SU-DHL-6 (cell line): ENCODE results near the gene DNAJC18.

ENCODE experiments used
- H2AFZ ChIP-seq: fragments of 200-600 bp; sonication (generic); 2 replicates; pipeline ENCODE4 v1.6.1; 2014; ENCODE audit warnings: low read depth, mild to moderate bottlenecking, moderate library complexity, mixed read lengths, antibody characterized with exemption, low read length; ENCODE audit not compliant: severe bottlenecking
- H3F3A ChIP-seq: fragments of 200-600 bp; shearing (Covaris generic); 2 replicates; pipeline ENCODE4 v1.6.0; 2016; ENCODE audit warnings: antibody characterized with exemption, mild to moderate bottlenecking; ENCODE audit not compliant: insufficient read depth
- H3K27ac ChIP-seq: fragments of 200-600 bp; sonication (generic); 2 replicates; pipeline ENCODE4 v1.5.1; 2016; ENCODE audit warnings: low read depth, mild to moderate bottlenecking, low read length, moderate library complexity, mixed read lengths
- H3K27me3 ChIP-seq: fragments of 200-600 bp; sonication (generic), shearing (Covaris generic); 2 replicates; pipeline ENCODE4 v1.6.0; 2014; ENCODE audit warnings: mild to moderate bottlenecking, low read length
- H3K36me3 ChIP-seq: fragments of 200-600 bp; sonication (generic); 2 replicates; pipeline ENCODE4 v1.6.1; 2014; ENCODE audit warnings: mild to moderate bottlenecking, low read length, mixed read lengths
- H3K4me2 ChIP-seq: fragments of 300-600, 200-600 bp; shearing (Covaris generic), sonication (generic); 2 replicates; pipeline ENCODE4 v1.6.0; 2014; ENCODE audit warnings: low read length, low read depth, mild to moderate bottlenecking; ENCODE audit not compliant: poor library complexity, severe bottlenecking
- H3K4me3 ChIP-seq: fragments of 200-600 bp; sonication (generic); 2 replicates; pipeline ENCODE4 v1.5.1; 2014; ENCODE audit warnings: antibody characterized with exemption, low read length, mild to moderate bottlenecking, mixed read lengths; ENCODE audit not compliant: insufficient read depth, poor library complexity, severe bottlenecking
- H3K79me2 ChIP-seq: fragments of 200-600 bp; sonication (generic); 2 replicates; pipeline ENCODE4 v1.6.1; 2014; ENCODE audit warnings: mild to moderate bottlenecking, low read length, moderate library complexity; ENCODE audit not compliant: insufficient read depth
- H3K9ac ChIP-seq: fragments of 200-600 bp; sonication (generic); 2 replicates; pipeline ENCODE4 v1.7.0; 2014; ENCODE audit warnings: mild to moderate bottlenecking, low read length
- H3K9me2 ChIP-seq: fragments of 200-600 bp; sonication (generic); replicated peaks from 2 replicates; pipeline ENCODE4 v1.6.1; 2014; ENCODE audit warnings: low read length; ENCODE audit not compliant: insufficient read depth
- H3K9me3 ChIP-seq: fragments of 200-600 bp; sonication (generic); 2 replicates; pipeline ENCODE4 v1.6.1; 2014; ENCODE audit warnings: low read length, mixed read lengths; ENCODE audit not compliant: insufficient read depth
- H4K20me1 ChIP-seq: fragments of 200-600 bp; sonication (generic); 2 replicates; pipeline ENCODE4 v1.6.1; 2014; ENCODE audit warnings: low read depth, mild to moderate bottlenecking, antibody characterized with exemption, low read length, moderate library complexity, mixed read lengths
- CTCF ChIP-seq: fragments of 200-600 bp; sonication (generic); IDR thresholded peaks from one replicate; pipeline ENCODE4 v1.5.1; 2017; ENCODE audit warnings: antibody characterized with exemption, mild to moderate bottlenecking, low read length, moderate library complexity; ENCODE audit not compliant: insufficient read depth, poor library complexity, severe bottlenecking
- EZH2phosphoT487 ChIP-seq: fragments of 200-600 bp; sonication (generic), shearing (Covaris generic); conservative IDR thresholded peaks from 2 replicates; pipeline ENCODE4 v1.6.1; 2018; ENCODE audit warnings: mild to moderate bottlenecking, antibody characterized with exemption, low read length, moderate library complexity, mixed read lengths

DNAJC18 gene

GRCh38 chr5:139417214-139417613 is 22.1 kb downstream of the DNAJC18 start:
- Histone ChIP-seq H3K79me2 (no peaks in the 10 kb centered on the region), H3K4me3 (no peak overlapping the region), H3K4me2 (no peak overlapping the region), H4K20me1 (no peaks in the 10 kb centered on the region), H3F3A (no peaks in the 10 kb centered on the region), H3K27me3 (no peaks in the 10 kb centered on the region), H3K27ac (no peak overlapping the region), H3K9ac (no peak overlapping the region), H3K9me3 (no peaks in the 10 kb centered on the region), H3K9me2 (no peaks in the 10 kb centered on the region), H2AFZ (no peak overlapping the region), H3K36me3 (no peaks in the 10 kb centered on the region)
- TF ChIP-seq EZH2phosphoT487 (no peak), CTCF (no peak)

GRCh38 chr5:139416651-139417050 is 22.7 kb downstream of the DNAJC18 start:
- Histone ChIP-seq H3K4me3 (no peak overlapping the region), H3K27me3 (no peaks in the 10 kb centered on the region), H3K9ac (no peak overlapping the region), H3K9me2 (no peaks in the 10 kb centered on the region), H3K9me3 (no peaks in the 10 kb centered on the region), H3K27ac (no peak overlapping the region), H3K4me2 (no peak overlapping the region), H2AFZ (no peak overlapping the region), H4K20me1 (no peaks in the 10 kb centered on the region), H3F3A (no peaks in the 10 kb centered on the region), H3K36me3 (no peaks in the 10 kb centered on the region), H3K79me2 (no peaks in the 10 kb centered on the region)
- no peak for TF ChIP-seq CTCF

- Histone ChIP-seq H3K9me3 (no peaks in the 10 kb centered on the region), H3K4me3 (no peak overlapping the region), H3F3A (no peaks in the 10 kb centered on the region), H3K4me2 (no peak overlapping the region), H3K9me2 (no peaks in the 10 kb centered on the region), H3K9ac (no peak overlapping the region), H3K27me3 (no peaks in the 10 kb centered on the region), H3K36me3 (no peaks in the 10 kb centered on the region), H3K79me2 (no peaks in the 10 kb centered on the region), H2AFZ (no peak overlapping the region), H4K20me1 (no peaks in the 10 kb centered on the region), H3K27ac (no peak overlapping the region)
- TF ChIP-seq CTCF (no peak), EZH2phosphoT487 (no peak)
Observed at GRCh38 chr5:139415869-139416268, 23.5 kb downstream of the DNAJC18 start.
